Naive thymus-derived CD4-positive, alpha-beta T cell (primary cell): ENCODE measurements around the gene ISG15. TPM values are rescaled to one million over a fixed set of nuclear protein-coding genes. Genes with fewer than 3 reads are reported as not detected.
"Not testable (repeated sequence)": the region's sequence is repeated elsewhere in the genome, so short reads cannot be mapped to it uniquely, and the experiment has no call there.

ENCODE experiments used
- ATAC-seq: fragments of 150-1000 bp; cut with Tn5 transposase; 2 replicates; pipeline ENCODE4 v1.10.0; 2021; ENCODE audit warnings: mild to moderate bottlenecking, moderate library complexity
- CTCF ChIA-PET: fragments of 350-600 bp; sonication (Branson Sonifier 250); formaldehyde crosslinking; loops from one replicate; lab custom pipeline; 2021; ENCODE audit warnings: antibody characterized with exemption; lab: Charles Lee
- POLR2A ChIA-PET: fragments of 350-600 bp; sonication (Branson Sonifier 250); formaldehyde crosslinking; loops from one replicate; lab custom pipeline; 2021; ENCODE audit warnings: antibody characterized with exemption, inconsistent platforms; lab: Charles Lee
- DNase-seq, 9 donors: peaks; one replicate each; pipeline versions ENCODE4 v3.0.0 to v3.0.0-alpha.2; 2020 to 2022; ENCODE audit warnings: mixed read lengths in 1 of 9
- H3K27ac ChIP-seq: one replicate; pipeline ENCODE4 v1.7.0; 2013; ENCODE audit warnings: mild to moderate bottlenecking, low read depth, low read length, moderate library complexity
- H3K27me3 ChIP-seq, 2 donors: one replicate each; pipeline ENCODE4 v1.7.0; 2013; ENCODE audit warnings: low read length in 2 of 2, mild to moderate bottlenecking in 2 of 2, moderate library complexity in 2 of 2; ENCODE audit not compliant: control insufficient read depth in 2 of 2, insufficient read depth in 2 of 2
- H3K36me3 ChIP-seq, 3 experiments: 1 replicate in 2 of 3; 2 replicates in 1 of 3; pipeline ENCODE4 v1.7.0; 2013; ENCODE audit warnings: low read length in 3 of 3, mild to moderate bottlenecking in 3 of 3, moderate library complexity in 1 of 3; ENCODE audit not compliant: insufficient read depth in 3 of 3, control insufficient read depth in 2 of 3
- H3K4me1 ChIP-seq, 2 donors: one replicate each; pipeline ENCODE4 v1.7.0; 2013; ENCODE audit warnings: low read length in 2 of 2, mild to moderate bottlenecking in 2 of 2, moderate library complexity in 1 of 2; ENCODE audit not compliant: control insufficient read depth in 2 of 2, insufficient read depth in 2 of 2
- H3K4me3 ChIP-seq: 2 replicates; pipeline ENCODE4 v1.7.0; 2013; ENCODE audit warnings: mild to moderate bottlenecking, low read length
- H3K9me3 ChIP-seq, 3 experiments: 1 replicate in 2 of 3; 2 replicates in 1 of 3; pipeline ENCODE4 v1.7.0; 2013; ENCODE audit warnings: low read length in 3 of 3; ENCODE audit not compliant: control insufficient read depth in 2 of 3
- H3K27ac Mint-ChIP-seq, 9 donors: one replicate each; pipeline ENCODE4 v1.8.0; 2020 to 2022; ENCODE audit warnings: mixed read lengths in 9 of 9, mild to moderate bottlenecking in 8 of 9, moderate library complexity in 5 of 9, inconsistent platforms in 2 of 9
- H3K27me3 Mint-ChIP-seq, 5 donors: one replicate each; pipeline ENCODE4 v1.8.0; 2021 to 2022; ENCODE audit warnings: mixed read lengths in 5 of 5, mild to moderate bottlenecking in 1 of 5
- H3K36me3 Mint-ChIP-seq, 5 donors: one replicate each; pipeline ENCODE4 v1.8.0; 2020 to 2022; ENCODE audit warnings: mixed read lengths in 5 of 5, mild to moderate bottlenecking in 3 of 5, inconsistent platforms in 1 of 5
- H3K4me1 Mint-ChIP-seq, 7 donors: one replicate each; pipeline ENCODE4 v1.8.0; 2020 to 2022; ENCODE audit warnings: mixed read lengths in 7 of 7, mild to moderate bottlenecking in 3 of 7, inconsistent platforms in 1 of 7
- H3K4me3 Mint-ChIP-seq, 10 donors: one replicate each; pipeline ENCODE4 v1.8.0; 2020 to 2022; ENCODE audit warnings: mild to moderate bottlenecking in 10 of 10, mixed read lengths in 10 of 10, moderate library complexity in 6 of 10, inconsistent platforms in 2 of 10
- H3K9me3 Mint-ChIP-seq, 11 donors: one replicate each; pipeline ENCODE4 v1.8.0; 2020 to 2022; ENCODE audit warnings: mixed read lengths in 11 of 11, mild to moderate bottlenecking in 4 of 11, inconsistent platforms in 1 of 11, moderate library complexity in 1 of 11
- intact Hi-C, 2 donors: fragments of 100-400 bp; cut with micrococcal nuclease; formaldehyde crosslinking; loops; one replicate each; pipeline ENCODE4 v1.15.1; 2023
- polyA plus RNA-seq, 2 donors: library from polyadenylated mRNA; unstranded; fragments of 300-500 nt; fragmentation: Illumina TruSeq; gene quantifications; one replicate each; pipeline ENCODE4 v1.2.3, GENCODE V29; 2021
- total RNA-seq, 6 experiments: library from RNA in 5 of 6; stranded (reverse) in 5 of 6; gene quantifications; 1 replicate in 5 of 6; 2 replicates in 1 of 6; pipeline ENCODE4 v1.2.3 and lab custom pipeline; 2021 to 2026

The ISG15 gene
- total and polyA plus RNA-seq, 7 experiments from 2014 or later, result 17.4 to 227 (median 42.6) TPM

- peaks cover 0 to 16% (median 9%) of the 10 kb centered on the region in 7 donors for H3K4me1 Mint-ChIP-seq
- H3K36me3 ChIP-seq, result no peaks in the 10 kb centered on the region
- peaks cover 0 to 13% (median 6%) of the 10 kb centered on the region in 11 donors for H3K9me3 Mint-ChIP-seq
- H3K4me1 ChIP-seq, result no peaks in the 10 kb centered on the region
- DNase-seq (no peak), ATAC-seq (no peak)
- peaks cover 0 to 3% (median 0%) of the 10 kb centered on the region in 3 experiments for H3K9me3 ChIP-seq
- no peak overlapping the region for H3K27ac Mint-ChIP-seq
- intact Hi-C loops, result no loop called here
- no peaks in the 10 kb centered on the region for H3K27me3 ChIP-seq
- ChIA-PET POLR2A (interaction anchor here (0.6 kb wide), 1 partner anchor 53 kb away, joined by 3 read pairs; no protein-coding TSS in a partner anchor), CTCF (interaction anchor here (0.8 kb wide), 1 partner anchor 9 kb away, joined by 3 read pairs; no protein-coding TSS in a partner anchor)
- H3K27me3 Mint-ChIP-seq, result peaks cover 6 to 53% (median 14%) of the 10 kb centered on the region in 5 donors
- H3K36me3 Mint-ChIP-seq, result peaks cover 0 to 7% (median 0%) of the 10 kb centered on the region in 5 donors
- no peak overlapping the region for H3K4me3 Mint-ChIP-seq
- H3K27ac ChIP-seq, result no peak overlapping the region
- H3K4me3 ChIP-seq, result no peak overlapping the region
Observed at GRCh38 chr1:991895-992294, 21.4 kb upstream of the ISG15 start.

- Mint-ChIP-seq H3K36me3 (peaks cover 0 to 7% (median 0%) of the 10 kb centered on the region in 5 donors), H3K4me1 (peaks cover 0 to 21% (median 12%) of the 10 kb centered on the region in 7 donors), H3K9me3 (peaks cover 0 to 13% (median 6%) of the 10 kb centered on the region in 11 donors), H3K4me3 (no peak overlapping the region), H3K27ac (no peak overlapping the region), H3K27me3 (peaks cover 6 to 56% (median 17%) of the 10 kb centered on the region in 5 donors)
- no peak for DNase-seq
- no peak for ATAC-seq
- H3K27ac ChIP-seq, result no peak overlapping the region
- ChIA-PET POLR2A (no interaction called here), CTCF (interaction anchor here (0.8 kb wide), 1 partner anchor 9 kb away, joined by 3 read pairs; no protein-coding TSS in a partner anchor)
- H3K36me3 ChIP-seq, result no peaks in the 10 kb centered on the region
- intact Hi-C loops, result no loop called here
- no peak overlapping the region for H3K4me3 ChIP-seq
- no peaks in the 10 kb centered on the region for H3K27me3 ChIP-seq
- peaks cover 0 to 3% (median 0%) of the 10 kb centered on the region in 3 experiments for H3K9me3 ChIP-seq
- H3K4me1 ChIP-seq, result no peaks in the 10 kb centered on the region
Observed at GRCh38 chr1:992362-992761, 20.9 kb upstream of the ISG15 start.

GRCh38 chr1:993379-993995, 19.8 kb upstream of the ISG15 start:
- Mint-ChIP-seq H3K4me1 (peaks cover 0 to 21% (median 12%) of the 10 kb centered on the region in 7 donors), H3K4me3 (no peak overlapping the region), H3K27ac (no peak overlapping the region), H3K27me3 (peaks cover 6 to 49% (median 17%) of the 10 kb centered on the region in 5 donors), H3K9me3 (peaks cover 0 to 11% (median 6%) of the 10 kb centered on the region in 11 donors), H3K36me3 (peaks cover 0 to 7% (median 0%) of the 10 kb centered on the region in 5 donors)
- no peaks in the 10 kb centered on the region for H3K27me3 ChIP-seq
- intact Hi-C loops, result no loop called here
- DNase-seq (peak in 1 of 9 donors; percentile 7), ATAC-seq (no peak)
- H3K4me1 ChIP-seq, result no peaks in the 10 kb centered on the region
- ChIA-PET CTCF (no interaction called here), POLR2A (interaction anchor here (0.6 kb wide), 1 partner anchor 55 kb away, joined by 4 read pairs; no protein-coding TSS in a partner anchor)
- peaks cover 0 to 3% (median 0%) of the 10 kb centered on the region in 3 experiments for H3K9me3 ChIP-seq
- no peak overlapping the region for H3K4me3 ChIP-seq
- no peaks in the 10 kb centered on the region for H3K36me3 ChIP-seq
- no peak overlapping the region for H3K27ac ChIP-seq

GRCh38 chr1:994546-994945, 18.8 kb upstream of the ISG15 start:
- H3K36me3 Mint-ChIP-seq, H3K4me3 ChIP-seq, H3K36me3 ChIP-seq, H3K9me3 ChIP-seq, H3K27me3 ChIP-seq, H3K27ac ChIP-seq, ATAC-seq, intact Hi-C loops, DNase-seq, H3K4me1 ChIP-seq, H3K27ac Mint-ChIP-seq, H3K4me3 Mint-ChIP-seq: not testable (repeated sequence)
- H3K9me3 Mint-ChIP-seq, result peaks cover 0 to 11% (median 5%) of the 10 kb centered on the region in 11 donors
- H3K4me1 Mint-ChIP-seq, result peaks cover 0 to 21% (median 12%) of the 10 kb centered on the region in 7 donors
- ChIA-PET CTCF (interaction anchor here (0.6 kb wide), 1 partner anchor 15 kb away, joined by 3 read pairs; no protein-coding TSS in a partner anchor), POLR2A (interaction anchor here (0.7 kb wide), 1 partner anchor 8 kb away, joined by 5 read pairs; no protein-coding TSS in a partner anchor)
- peaks cover 6 to 40% (median 16%) of the 10 kb centered on the region in 5 donors for H3K27me3 Mint-ChIP-seq

- peaks cover 6 to 38% (median 11%) of the 10 kb centered on the region in 5 donors for H3K27me3 Mint-ChIP-seq
- Histone ChIP-seq H3K27ac (no peak overlapping the region), H3K4me3 (no peak overlapping the region), H3K27me3 (peaks cover 2 to 4% of the 10 kb centered on the region in 2 donors), H3K36me3 (no peaks in the 10 kb centered on the region), H3K9me3 (peaks cover 0 to 3% (median 0%) of the 10 kb centered on the region in 3 experiments), H3K4me1 (peaks cover 3 to 10% of the 10 kb centered on the region in 2 donors)
- ChIA-PET POLR2A (interaction anchor here (0.7 kb wide), 1 partner anchor 374 kb away, joined by 4 read pairs; no protein-coding TSS in a partner anchor), CTCF (no interaction called here)
- ATAC-seq (no peak), DNase-seq (peak in 2 of 9 donors; percentile 7 to 11)
- peak overlapping the region in 3 of 10 donors; percentile 22 to 39 (median 31) for H3K4me3 Mint-ChIP-seq
- no peak overlapping the region for H3K27ac Mint-ChIP-seq
- peaks cover 0 to 11% (median 5%) of the 10 kb centered on the region in 11 donors for H3K9me3 Mint-ChIP-seq
- H3K4me1 Mint-ChIP-seq, result peaks cover 0 to 25% (median 12%) of the 10 kb centered on the region in 7 donors
- peaks cover 0 to 8% (median 0%) of the 10 kb centered on the region in 5 donors for H3K36me3 Mint-ChIP-seq
- intact Hi-C loops, result no loop called here
Observed at GRCh38 chr1:995665-996633, 17.3 kb upstream of the ISG15 start.
